ENCODE results near the gene ZNF648.

ZNF648 gene

GRCh38 chr1:182035097-182035770 lies 26.3 kb downstream of the ZNF648 start:
- Histone ChIP-seq H3K18ac (ENCODE audit: low read length) (no peak overlapping the region), H3K9ac (ENCODE audit: low read length) (no peak overlapping the region), H3K79me1 (ENCODE audit: low read length) (no peaks in the 10 kb centered on the region), H2BK5ac (ENCODE audit: low read length) (no peak overlapping the region), H2BK120ac (ENCODE audit: low read depth, low read length) (no peak overlapping the region), H3K4me1 (ENCODE audit: control insufficient read depth, low read depth, low read length) (no peaks in the 10 kb centered on the region), H3K79me2 (ENCODE audit: control insufficient read depth, insufficient read depth, low read length) (no peaks in the 10 kb centered on the region), H3K4me3 (ENCODE audit: low read length) (no peak overlapping the region), H3K36me3 (ENCODE audit: control insufficient read depth, insufficient read depth, low read length) (no peaks in the 10 kb centered on the region), H4K8ac (ENCODE audit: low read depth, low read length) (no peak overlapping the region), H3K27ac (ENCODE audit: low read depth, low read length) (no peak overlapping the region), H2AK5ac (ENCODE audit: low read length) (no peak overlapping the region), H4K5ac (ENCODE audit: low read length) (no peak overlapping the region), H3K23ac (ENCODE audit: low read length) (no peak overlapping the region), H2BK15ac (replicated peaks; ENCODE audit: low read depth) (no peak overlapping the region), H3K4me2 (ENCODE audit: low read length) (no peak overlapping the region), H3K4ac (ENCODE audit: low read depth, low read length) (no peak overlapping the region), H3K56ac (ENCODE audit: low read length) (no peak overlapping the region), H3K27me3 (ENCODE audit: insufficient read depth, low read length, poor library complexity) (no peaks in the 10 kb centered on the region)
- DNase-seq, result peak; percentile 79
- WGBS (ENCODE audit: extremely low coverage, insufficient coverage, low lambda C conversion rate), result no CpG with 5 or more reads among the region's 7 CpGs

DNA sequence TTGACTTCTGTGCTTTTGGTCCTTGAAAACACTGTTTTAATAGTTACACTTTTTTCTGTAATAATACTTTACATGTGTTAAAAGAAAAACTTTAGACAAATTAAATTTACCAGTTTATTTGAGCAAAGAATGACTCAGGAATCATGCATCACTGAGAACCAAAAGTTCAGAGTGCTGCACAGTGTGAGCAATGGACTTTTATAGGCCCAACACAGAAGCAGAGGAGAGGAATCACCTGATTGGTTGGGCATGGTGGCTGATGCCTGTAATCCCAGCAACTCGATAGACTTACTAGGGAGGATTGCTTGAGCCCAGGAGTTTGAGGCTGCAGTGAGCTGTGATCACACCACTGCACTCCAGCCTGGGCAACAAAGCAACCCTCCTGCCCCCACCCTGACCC lies 29.3 kb downstream of the ZNF648 start:
- no peak overlapping the region for H2BK120ac ChIP-seq (ENCODE audit: low read depth, low read length)
- no peak overlapping the region for H3K4ac ChIP-seq (ENCODE audit: low read depth, low read length)
- H3K9ac ChIP-seq (ENCODE audit: low read length), result no peak overlapping the region
- DNase-seq, result no peak
- no peak overlapping the region for H2BK5ac ChIP-seq (ENCODE audit: low read length)
- no peaks in the 10 kb centered on the region for H3K27me3 ChIP-seq (ENCODE audit: insufficient read depth, low read length, poor library complexity)
- H3K79me1 ChIP-seq (ENCODE audit: low read length), result no peaks in the 10 kb centered on the region
- no CpG with 5 or more reads among the region's 1 CpG for WGBS (ENCODE audit: extremely low coverage, insufficient coverage, low lambda C conversion rate)
- no peak overlapping the region for H4K8ac ChIP-seq (ENCODE audit: low read depth, low read length)
- no peaks in the 10 kb centered on the region for H3K36me3 ChIP-seq (ENCODE audit: control insufficient read depth, insufficient read depth, low read length)
- no peak overlapping the region for H2BK15ac ChIP-seq (replicated peaks; ENCODE audit: low read depth)
- H2AK5ac ChIP-seq (ENCODE audit: low read length), result no peak overlapping the region
- H3K79me2 ChIP-seq (ENCODE audit: control insufficient read depth, insufficient read depth, low read length), result no peaks in the 10 kb centered on the region
- peaks cover 7% of the 10 kb centered on the region for H3K4me1 ChIP-seq (ENCODE audit: control insufficient read depth, low read depth, low read length)
- no peak overlapping the region for H3K27ac ChIP-seq (ENCODE audit: low read depth, low read length)
- no peak overlapping the region for H4K5ac ChIP-seq (ENCODE audit: low read length)
- no peak overlapping the region for H3K56ac ChIP-seq (ENCODE audit: low read length)
- H3K4me2 ChIP-seq (ENCODE audit: low read length), result no peak overlapping the region
- H3K23ac ChIP-seq (ENCODE audit: low read length), result no peak overlapping the region
- no peak overlapping the region for H3K18ac ChIP-seq (ENCODE audit: low read length)
- H3K4me3 ChIP-seq (ENCODE audit: low read length), result no peak overlapping the region

GRCh38 chr1:182029379-182030331 lies 31.9 kb downstream of the ZNF648 start:
- Histone ChIP-seq H3K27ac (ENCODE audit: low read depth, low read length) (peak overlapping the region; percentile 62), H3K27me3 (ENCODE audit: insufficient read depth, low read length, poor library complexity) (no peaks in the 10 kb centered on the region), H4K8ac (ENCODE audit: low read depth, low read length) (peak overlapping the region; percentile 65), H2AK5ac (ENCODE audit: low read length) (no peak overlapping the region), H3K79me2 (ENCODE audit: control insufficient read depth, insufficient read depth, low read length) (no peaks in the 10 kb centered on the region), H3K4me1 (ENCODE audit: control insufficient read depth, low read depth, low read length) (peaks cover 7% of the 10 kb centered on the region), H2BK120ac (ENCODE audit: low read depth, low read length) (no peak overlapping the region), H3K18ac (ENCODE audit: low read length) (peak overlapping the region; percentile 94), H3K23ac (ENCODE audit: low read length) (no peak overlapping the region), H4K5ac (ENCODE audit: low read length) (peak overlapping the region; percentile 60), H2BK15ac (replicated peaks; ENCODE audit: low read depth) (no peak overlapping the region), H3K4ac (ENCODE audit: low read depth, low read length) (peak overlapping the region; percentile 68), H3K4me3 (ENCODE audit: low read length) (peak overlapping the region; percentile 76), H3K9ac (ENCODE audit: low read length) (peak overlapping the region; percentile 89), H3K79me1 (ENCODE audit: low read length) (no peaks in the 10 kb centered on the region), H3K4me2 (ENCODE audit: low read length) (peak overlapping the region; percentile 85), H3K56ac (ENCODE audit: low read length) (peak overlapping the region; percentile 94), H3K36me3 (ENCODE audit: control insufficient read depth, insufficient read depth, low read length) (no peaks in the 10 kb centered on the region), H2BK5ac (ENCODE audit: low read length) (no peak overlapping the region)
- DNase-seq, result peak; percentile 99
- WGBS (ENCODE audit: extremely low coverage, insufficient coverage, low lambda C conversion rate), result no CpG with 5 or more reads among the region's 68 CpGs

DNA sequence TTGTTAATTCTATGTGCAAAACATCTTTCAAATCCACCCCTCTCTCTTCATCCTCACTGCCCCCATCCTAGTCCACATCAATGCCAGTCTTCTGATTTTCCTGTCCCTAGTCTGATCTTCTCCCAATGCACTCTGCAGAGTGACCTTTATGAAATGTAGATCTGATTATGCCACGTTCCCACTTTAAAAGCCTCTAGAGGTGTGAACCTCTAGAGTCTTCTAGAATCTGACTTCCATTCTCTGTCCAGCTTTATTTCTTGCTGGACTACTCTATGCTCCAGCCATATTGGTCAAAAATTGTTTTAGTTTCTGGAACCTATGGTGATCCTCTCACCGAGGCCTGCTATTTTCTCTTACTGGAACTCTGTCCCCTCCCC lies 32.5 kb downstream of the ZNF648 start:
- Histone ChIP-seq H3K9ac (ENCODE audit: low read length) (peak overlapping the region; percentile 89), H3K4me3 (ENCODE audit: low read length) (peak overlapping the region; percentile 76), H2BK5ac (ENCODE audit: low read length) (no peak overlapping the region), H3K79me1 (ENCODE audit: low read length) (no peaks in the 10 kb centered on the region), H3K18ac (ENCODE audit: low read length) (peak overlapping the region; percentile 7), H3K4ac (ENCODE audit: low read depth, low read length) (no peak overlapping the region), H2BK15ac (replicated peaks; ENCODE audit: low read depth) (no peak overlapping the region), H3K36me3 (ENCODE audit: control insufficient read depth, insufficient read depth, low read length) (no peaks in the 10 kb centered on the region), H3K23ac (ENCODE audit: low read length) (no peak overlapping the region), H3K4me1 (ENCODE audit: control insufficient read depth, low read depth, low read length) (peaks cover 7% of the 10 kb centered on the region), H3K27me3 (ENCODE audit: insufficient read depth, low read length, poor library complexity) (no peaks in the 10 kb centered on the region), H2AK5ac (ENCODE audit: low read length) (no peak overlapping the region), H3K4me2 (ENCODE audit: low read length) (peak overlapping the region; percentile 85), H3K56ac (ENCODE audit: low read length) (peak overlapping the region; percentile 94), H4K5ac (ENCODE audit: low read length) (no peak overlapping the region), H4K8ac (ENCODE audit: low read depth, low read length) (no peak overlapping the region), H2BK120ac (ENCODE audit: low read depth, low read length) (no peak overlapping the region), H3K27ac (ENCODE audit: low read depth, low read length) (peak overlapping the region; percentile 62), H3K79me2 (ENCODE audit: control insufficient read depth, insufficient read depth, low read length) (no peaks in the 10 kb centered on the region)
- no CpG with 5 or more reads among the region's 2 CpGs for WGBS (ENCODE audit: extremely low coverage, insufficient coverage, low lambda C conversion rate)
- no peak for DNase-seq

DNA sequence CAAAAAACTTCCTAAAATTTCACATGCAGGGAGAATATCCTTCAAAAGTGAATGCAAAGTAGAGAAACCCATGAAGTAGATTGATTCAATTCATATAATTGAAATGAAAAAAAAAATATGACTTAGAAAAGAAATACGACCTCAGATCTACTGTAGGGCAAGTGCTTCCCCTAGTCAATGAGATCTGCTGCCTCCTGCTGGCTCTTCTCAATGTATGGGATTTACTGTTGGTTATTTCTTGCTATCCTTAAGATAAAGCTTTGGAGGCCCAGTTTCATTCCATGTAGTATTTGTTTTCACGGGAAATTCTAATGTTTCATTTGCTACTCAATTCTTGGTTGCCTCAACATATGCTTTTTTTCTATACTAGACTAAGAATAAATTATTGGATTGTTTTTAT lies 46.2 kb downstream of the ZNF648 start:
- H4K8ac ChIP-seq (ENCODE audit: low read depth, low read length), result no peak overlapping the region
- H3K23ac ChIP-seq (ENCODE audit: low read length), result no peak overlapping the region
- H3K56ac ChIP-seq (ENCODE audit: low read length), result no peak overlapping the region
- H3K79me1 ChIP-seq (ENCODE audit: low read length), result no peaks in the 10 kb centered on the region
- no peak overlapping the region for H3K4me2 ChIP-seq (ENCODE audit: low read length)
- H3K27me3 ChIP-seq (ENCODE audit: insufficient read depth, low read length, poor library complexity), result no peaks in the 10 kb centered on the region
- no peaks in the 10 kb centered on the region for H3K36me3 ChIP-seq (ENCODE audit: control insufficient read depth, insufficient read depth, low read length)
- no peaks in the 10 kb centered on the region for H3K4me1 ChIP-seq (ENCODE audit: control insufficient read depth, low read depth, low read length)
- no CpG with 5 or more reads among the region's 2 CpGs for WGBS (ENCODE audit: extremely low coverage, insufficient coverage, low lambda C conversion rate)
- H3K9ac ChIP-seq (ENCODE audit: low read length), result no peak overlapping the region
- H2BK120ac ChIP-seq (ENCODE audit: low read depth, low read length), result no peak overlapping the region
- H2BK15ac ChIP-seq (replicated peaks; ENCODE audit: low read depth), result no peak overlapping the region
- H4K5ac ChIP-seq (ENCODE audit: low read length), result no peak overlapping the region
- H3K18ac ChIP-seq (ENCODE audit: low read length), result no peak overlapping the region
- no peak overlapping the region for H3K4me3 ChIP-seq (ENCODE audit: low read length)
- no peak overlapping the region for H3K27ac ChIP-seq (ENCODE audit: low read depth, low read length)
- no peak overlapping the region for H2BK5ac ChIP-seq (ENCODE audit: low read length)
- peak; percentile 37 for DNase-seq
- no peaks in the 10 kb centered on the region for H3K79me2 ChIP-seq (ENCODE audit: control insufficient read depth, insufficient read depth, low read length)
- no peak overlapping the region for H3K4ac ChIP-seq (ENCODE audit: low read depth, low read length)
- H2AK5ac ChIP-seq (ENCODE audit: low read length), result no peak overlapping the region

Measured in mesendoderm (in vitro differentiated cells).